ENCODE data around the gene DENND5B. TPM values are rescaled to one million over a fixed set of nuclear protein-coding genes. Genes with fewer than 3 reads are reported as not detected.
A peak's percentile ranks its signal among the peaks of the same experiment; 100 is the strongest.

Gene DENND5B
- total RNA-seq, 1 donor from 2014 or later, result 12.1 TPM

GRCh38 chr12:31369712-31370521 lies 221.0 kb downstream of the DENND5B start:
- DNase-seq, result peak; percentile 76

GRCh38 chr12:31368666-31369361 lies 222.1 kb downstream of the DENND5B start:
- DNase-seq, result peak; percentile 23

GRCh38 chr12:31366104-31366621 lies 224.8 kb downstream of the DENND5B start:
- DNase-seq, result no peak

- DNase-seq, result no peak
These were observed 227.1 kb downstream of the DENND5B start for GRCh38 chr12:31363831-31364230.

- no peak for DNase-seq
These were observed 227.5 kb downstream of the DENND5B start for GRCh38 chr12:31363416-31363809.

- DNase-seq, result no peak
These were observed 228.0 kb downstream of the DENND5B start for GRCh38 chr12:31362759-31363415.

GRCh38 chr12:31362115-31362758 lies 228.7 kb downstream of the DENND5B start:
- no peak for DNase-seq

- no peak for DNase-seq
These were observed 229.2 kb downstream of the DENND5B start for GRCh38 chr12:31361730-31362114.

GRCh38 chr12:31355747-31356107 lies 235.2 kb downstream of the DENND5B start:
- no peak for DNase-seq

- DNase-seq, result no peak
These were observed 236.9 kb downstream of the DENND5B start for GRCh38 chr12:31353750-31354708.

GRCh38 chr12:31346267-31346666 lies 244.7 kb downstream of the DENND5B start:
- DNase-seq, result no peak

- no peak for DNase-seq
These were observed 247.8 kb downstream of the DENND5B start for GRCh38 chr12:31343139-31343538.

- DNase-seq, result no peak
These were observed 248.7 kb downstream of the DENND5B start for GRCh38 chr12:31342286-31342685.

- DNase-seq, result no peak
These were observed 250.9 kb downstream of the DENND5B start for GRCh38 chr12:31339831-31340622.

- DNase-seq, result no peak
These were observed 253.0 kb downstream of the DENND5B start for GRCh38 chr12:31337952-31338351.

Other genes starting within 250 kb of the DENND5B start
- 3.2 and 3.6 TPM in 2 replicates for gene ETFBKMT, start 68.6 kb upstream of the DENND5B start, total RNA-seq
- 17.5 and 18.1 TPM in 2 replicates for gene AMN1, start 137.9 kb upstream of the DENND5B start, total RNA-seq

All from dermis blood vessel endothelial cell (primary cell).